OCI-M2 (cell line): ENCODE results near the gene SNURF.
"Not testable (repeated sequence)": the region's sequence is repeated elsewhere in the genome, so short reads cannot be mapped to it uniquely, and the experiment has no call there.

ENCODE experiments used
- DNase-seq: peaks from one replicate; lab custom pipeline; 2025; ENCODE audit not compliant: unreplicated experiment; lab: John Stamatoyannopoulos, UW

Gene SNURF

GRCh38 chr15:24966364-24967103 lies 11.7 kb downstream of the SNURF start:
- DNase-seq: no peak

GRCh38 chr15:24971052-24971451 lies 16.3 kb downstream of the SNURF start:
- DNase-seq: no peak

DNA sequence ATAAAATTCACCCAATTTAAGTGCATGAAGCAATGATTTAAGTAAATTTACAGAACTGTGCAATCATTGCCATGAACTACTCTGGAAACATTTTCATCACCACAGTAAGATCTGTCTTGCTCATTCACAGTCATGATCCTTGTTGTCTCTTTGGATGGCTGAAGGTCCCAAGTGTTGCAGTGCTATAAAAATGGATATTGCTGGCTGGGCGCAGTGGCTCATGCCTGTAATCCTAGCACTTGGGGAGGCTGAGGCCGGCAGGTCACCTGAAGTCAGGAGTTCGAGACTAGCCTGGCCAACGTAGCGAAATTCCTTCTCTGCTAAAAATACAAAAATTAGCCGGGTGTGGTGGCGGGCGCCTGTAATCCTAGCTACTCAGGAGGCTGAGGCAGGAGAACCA lies 17.0 kb downstream of the SNURF start:
- DNase-seq: no peak

GRCh38 chr15:24972707-24973106 lies 17.9 kb downstream of the SNURF start:
- DNase-seq: not testable (repeated sequence)

- no peak for DNase-seq
Measured at GRCh38 chr15:24976932-24977331, 22.1 kb downstream of the SNURF start.

DNA sequence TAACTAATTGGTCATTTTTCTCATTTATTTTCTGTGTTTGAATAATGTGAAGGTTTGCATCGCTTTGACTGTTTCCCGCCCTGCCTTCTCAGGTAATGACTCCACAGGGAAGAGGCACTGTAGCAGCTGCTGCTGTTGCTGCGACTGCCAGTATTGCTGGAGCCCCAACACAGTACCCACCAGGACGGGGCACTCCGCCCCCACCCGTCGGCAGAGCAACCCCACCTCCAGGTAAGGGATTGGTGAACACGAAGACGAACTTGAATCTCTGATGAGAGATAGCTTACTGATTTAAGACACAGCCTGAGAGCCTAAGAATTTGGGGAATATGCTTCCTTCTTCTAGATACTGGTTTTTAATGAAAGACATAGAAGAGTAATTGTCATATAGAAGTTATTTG lies 22.9 kb downstream of the SNURF start:
- no peak for DNase-seq

GRCh38 chr15:24985224-24985623 lies 30.4 kb downstream of the SNURF start:
- DNase-seq: no peak

DNA sequence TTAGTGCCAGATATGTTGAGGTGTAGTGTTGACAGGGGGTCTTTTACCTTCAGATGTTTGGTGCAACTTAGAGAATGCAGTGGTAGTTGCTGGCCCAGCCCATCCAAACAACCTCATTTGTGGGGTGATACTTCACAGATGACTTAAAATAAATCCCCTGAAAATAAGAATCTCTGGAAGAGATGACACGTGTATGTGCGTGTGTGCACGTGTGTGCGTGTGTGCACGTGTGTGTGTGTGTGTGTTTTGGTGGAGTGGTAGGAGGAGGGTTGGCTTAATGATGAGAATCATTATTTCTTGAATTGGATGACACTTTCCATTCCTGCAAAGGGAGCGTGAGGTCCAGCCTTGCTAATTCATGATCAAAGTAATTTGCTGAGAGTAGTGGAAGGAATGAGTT lies 31.9 kb downstream of the SNURF start:
- no peak for DNase-seq
